Small intestine (tissue), 7 donors: ENCODE results near the gene HSPH1. TPM values are rescaled to one million over a fixed set of nuclear protein-coding genes. Genes with fewer than 3 reads are reported as not detected.

Experiments
- DNase-seq, 2 donors: peaks; one replicate each; pipeline versions ENCODE4 v3.0.0 to v3.0.0-alpha.2; 2013
- FAIRE-seq: peaks from 2 replicates; lab custom pipeline; 2012; peaks lifted over from hg19 to GRCh38; lab: Jason Lieb, UNC
- H3K27ac ChIP-seq, 3 donors: one replicate each; pipeline ENCODE4 v1.5.1; 2013; ENCODE audit warnings: low read length in 2 of 3, mild to moderate bottlenecking in 2 of 3, control low read depth in 1 of 3, inconsistent platforms in 1 of 3, low read depth in 1 of 3, moderate library complexity in 1 of 3
- H3K27me3 ChIP-seq, 3 donors: one replicate each; pipeline ENCODE4 v1.6.1; 2013; ENCODE audit warnings: low read length in 3 of 3, inconsistent platforms in 1 of 3; ENCODE audit not compliant: control insufficient read depth in 3 of 3, insufficient read depth in 3 of 3
- H3K36me3 ChIP-seq, 3 donors: one replicate each; pipeline ENCODE4 v1.6.1; 2013; ENCODE audit warnings: low read length in 3 of 3, inconsistent platforms in 1 of 3, low read depth in 1 of 3, mild to moderate bottlenecking in 1 of 3, moderate library complexity in 1 of 3; ENCODE audit not compliant: control insufficient read depth in 3 of 3, insufficient read depth in 2 of 3
- H3K4me1 ChIP-seq, 3 donors: one replicate each; pipeline ENCODE4 v1.6.1; 2013; ENCODE audit warnings: low read length in 2 of 3, inconsistent platforms in 1 of 3, low read depth in 1 of 3, mild to moderate bottlenecking in 1 of 3, moderate library complexity in 1 of 3; ENCODE audit not compliant: control insufficient read depth in 3 of 3, insufficient read depth in 2 of 3
- H3K4me3 ChIP-seq, 3 donors: one replicate each; pipeline ENCODE4 v1.5.1; 2013; ENCODE audit warnings: low read length in 3 of 3, control low read depth in 1 of 3, inconsistent platforms in 1 of 3, low read depth in 1 of 3, mild to moderate bottlenecking in 1 of 3, moderate library complexity in 1 of 3
- H3K9me3 ChIP-seq, 2 donors: one replicate each; pipeline ENCODE4 v1.6.1; 2013; ENCODE audit warnings: low read depth in 1 of 2, low read length in 1 of 2; ENCODE audit not compliant: control insufficient read depth in 2 of 2, insufficient read depth in 1 of 2
- whole genome bisulfite sequencing, 3 donors: extraction: QIAGEN DNeasy Blood & Tissue Kit; methylation state at CpG; one replicate each; pipeline ENCODE4 v1.1.7; 2013; 5-methylcytosine and 5-hydroxymethylcytosine counted together
- polyA plus RNA-seq, 4 donors: library from polyadenylated mRNA; stranded (reverse) in 3 of 4; unstranded in 1 of 4; fragments of 200-250 nt in 3 of 4; fragments of 120-200 nt in 1 of 4; gene quantifications; one replicate each; pipeline versions ENCODE4 v1.2.1 to v1.2.3, GENCODE V29; 2013
- donor health status: healthy with polysubstance abuse.
- donor health status: control.
- donor health status: control.
- donor health status: Bipolar disorder and iron deficiency.
- donor health status: healthy.

HSPH1 gene
- polyA plus RNA-seq, 4 donors = 8.5 to 61.4 (median 17.3) TPM

DNA sequence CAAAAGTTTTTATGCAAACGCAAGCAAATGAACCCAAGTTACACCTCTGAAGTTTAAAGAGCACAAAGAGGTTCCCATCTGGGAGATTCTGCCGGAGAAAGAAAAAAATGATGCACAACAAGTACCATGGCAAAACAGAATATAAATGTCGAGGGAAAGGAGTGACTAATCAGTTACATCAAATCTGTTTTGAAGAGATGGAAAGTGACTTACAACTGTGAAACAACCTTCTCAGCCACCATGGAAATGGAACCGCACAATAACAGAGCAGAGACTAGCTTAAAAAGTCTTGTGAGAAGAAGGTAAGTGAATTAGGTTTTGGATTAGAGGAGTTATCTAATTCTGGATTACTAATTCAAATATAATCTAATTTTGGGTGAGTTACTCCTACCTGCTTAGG, 2.4 kb downstream of the HSPH1 start:
- DNase-seq (no peak), FAIRE-seq (no peak)
- H3K9me3 ChIP-seq = no peaks in the 10 kb centered on the region
- H3K4me1 ChIP-seq = peaks cover 1 to 5% (median 3%) of the 10 kb centered on the region in 3 donors
- no peak overlapping the region for H3K27ac ChIP-seq
- H3K4me3 ChIP-seq = peak overlapping the region in 1 of 3 donors; percentile 4
- H3K27me3 ChIP-seq = no peaks in the 10 kb centered on the region
- peaks cover 0 to 6% (median 0%) of the 10 kb centered on the region in 3 donors for H3K36me3 ChIP-seq
- 62 to 78% (median 69%) methylated on average over 4 of the region's 4 CpGs for WGBS, 3 donors

DNA sequence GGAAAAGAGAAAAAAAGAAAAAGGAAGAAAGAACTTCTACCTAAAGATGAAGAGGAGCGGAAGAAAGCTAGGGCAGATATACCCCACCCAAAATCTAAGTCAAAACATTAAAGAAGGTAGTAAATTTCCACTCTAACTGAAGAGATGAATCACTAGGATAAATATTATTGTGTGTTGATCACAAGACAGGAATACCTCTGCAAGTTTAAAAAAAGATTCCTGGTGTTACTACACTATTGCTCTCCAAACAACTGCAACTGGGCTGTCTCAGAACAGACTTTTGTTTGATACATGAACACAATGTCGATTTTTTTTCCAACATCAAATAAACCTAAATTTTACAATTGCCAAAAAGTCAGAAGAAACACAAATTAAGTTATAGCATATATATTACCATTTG, 6.8 kb downstream of the HSPH1 start:
- Histone ChIP-seq H3K4me3 (no peak overlapping the region), H3K27me3 (no peaks in the 10 kb centered on the region), H3K36me3 (peaks cover 8 to 18% (median 14%) of the 10 kb centered on the region in 3 donors), H3K9me3 (no peaks in the 10 kb centered on the region), H3K27ac (no peak overlapping the region), H3K4me1 (peaks cover under 1 to 5% (median 3%) of the 10 kb centered on the region in 3 donors)
- WGBS, 3 donors = 92 to 98% (median 95%) methylated on average over 2 of the region's 2 CpGs
- FAIRE-seq (no peak), DNase-seq (no peak)

DNA sequence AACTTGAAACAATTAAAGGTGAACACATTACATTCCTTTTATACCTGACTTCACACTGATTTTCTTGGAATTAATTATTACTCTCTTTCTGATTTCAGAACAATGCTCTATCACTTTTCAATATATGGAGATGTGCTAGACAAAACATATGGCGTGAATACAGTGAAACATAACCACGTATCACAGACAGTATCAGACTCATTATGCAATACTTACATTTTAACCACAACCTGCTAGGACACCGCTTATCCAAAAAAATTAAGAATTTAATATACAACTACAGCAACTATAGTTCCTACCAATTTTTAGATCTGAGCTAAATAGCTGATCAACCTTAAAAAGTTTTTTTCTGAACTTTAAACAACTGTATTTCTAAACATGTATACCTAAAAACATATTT, 9.9 kb downstream of the HSPH1 start:
- FAIRE-seq (no peak), DNase-seq (no peak)
- no peak overlapping the region for H3K4me3 ChIP-seq
- H3K9me3 ChIP-seq = no peaks in the 10 kb centered on the region
- peaks cover 4 to 20% (median 19%) of the 10 kb centered on the region in 3 donors for H3K36me3 ChIP-seq
- no peaks in the 10 kb centered on the region for H3K27me3 ChIP-seq
- H3K27ac ChIP-seq = no peak overlapping the region
- H3K4me1 ChIP-seq = no peaks in the 10 kb centered on the region
- 91 to 99% (median 93%) methylated on average over 3 of the region's 3 CpGs for WGBS, 3 donors

DNA sequence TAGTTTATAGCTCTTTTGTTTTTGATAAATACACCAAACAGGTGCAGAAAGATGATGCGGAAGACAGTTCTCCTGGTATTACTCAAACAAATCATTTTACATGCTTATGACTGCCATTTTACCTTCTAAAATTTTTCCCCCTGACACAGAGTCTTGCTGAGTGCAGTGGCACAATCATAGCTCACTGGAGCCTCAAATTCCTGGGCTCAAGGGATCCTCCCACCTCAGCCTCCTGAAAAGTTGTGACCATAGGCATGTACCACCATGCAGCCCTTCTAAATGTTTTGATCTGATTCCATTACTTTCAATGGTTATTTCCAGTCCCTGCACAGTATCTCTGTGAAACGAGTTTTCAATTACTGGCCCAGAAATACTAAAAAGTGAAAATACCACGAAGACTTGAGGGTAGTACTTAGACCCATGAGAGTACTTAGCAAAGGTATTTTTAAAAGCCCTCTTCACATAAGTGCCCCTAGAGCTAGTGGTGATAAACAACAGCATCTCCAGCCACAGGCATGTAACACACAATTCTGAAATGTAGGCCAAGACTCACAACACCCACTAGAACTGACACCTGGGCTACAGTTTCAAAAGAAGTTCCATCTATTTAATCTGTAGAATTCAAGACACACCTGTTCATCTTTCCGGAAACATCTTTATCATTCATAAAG, 11.3 kb downstream of the HSPH1 start:
- no peak overlapping the region for H3K4me3 ChIP-seq
- no peaks in the 10 kb centered on the region for H3K9me3 ChIP-seq
- H3K27ac ChIP-seq = no peak overlapping the region
- peaks cover 6 to 24% (median 24%) of the 10 kb centered on the region in 3 donors for H3K36me3 ChIP-seq
- 91 to 97% (median 94%) methylated on average over 4 of the region's 4 CpGs for WGBS, 3 donors
- no peak for DNase-seq
- FAIRE-seq = no peak
- H3K4me1 ChIP-seq = no peaks in the 10 kb centered on the region
- H3K27me3 ChIP-seq = no peaks in the 10 kb centered on the region

DNA sequence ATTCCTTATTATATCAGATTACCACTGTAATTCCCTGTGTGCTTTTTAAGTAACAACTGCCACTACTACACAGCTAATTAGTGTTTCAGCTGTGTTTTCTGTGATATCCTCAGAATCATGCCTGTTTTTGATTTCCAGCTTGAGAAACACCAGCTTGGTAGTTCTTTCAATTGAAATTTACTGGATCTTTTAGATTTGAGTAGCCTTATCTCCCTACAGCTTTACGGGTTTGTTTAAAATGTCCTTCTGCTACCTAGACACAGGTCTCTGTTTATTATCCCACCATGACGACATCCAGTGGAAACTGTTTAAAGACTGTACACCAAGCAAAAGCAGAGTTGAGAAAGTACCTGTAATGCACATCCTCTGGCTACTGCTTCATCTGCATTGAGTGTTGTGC, 12.1 kb downstream of the HSPH1 start:
- no peaks in the 10 kb centered on the region for H3K27me3 ChIP-seq
- no peak overlapping the region for H3K27ac ChIP-seq
- peaks cover 6 to 26% (median 24%) of the 10 kb centered on the region in 3 donors for H3K36me3 ChIP-seq
- no peak overlapping the region for H3K4me3 ChIP-seq
- 86 to 92% (median 87%) methylated on average over 2 of the region's 2 CpGs for WGBS, 3 donors
- FAIRE-seq (no peak), DNase-seq (no peak)
- H3K4me1 ChIP-seq = no peaks in the 10 kb centered on the region
- no peaks in the 10 kb centered on the region for H3K9me3 ChIP-seq

DNA sequence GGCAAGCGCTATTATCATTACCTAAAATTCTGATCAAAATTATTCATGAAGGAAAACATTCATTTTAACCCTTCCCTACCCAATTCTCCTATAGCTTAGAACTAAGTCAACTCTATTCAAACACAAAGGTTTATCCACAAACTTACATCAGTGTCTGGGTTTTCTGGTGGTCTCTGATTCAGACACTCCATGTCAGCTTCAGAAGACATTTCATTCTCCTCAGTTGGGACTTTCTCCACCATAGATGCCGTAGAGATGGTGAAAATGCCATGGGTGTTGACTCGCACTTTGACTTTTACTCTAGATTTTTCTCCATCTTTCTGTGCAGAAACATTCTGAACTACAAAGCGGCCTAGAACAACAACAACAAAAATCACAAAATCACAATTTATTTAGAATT, 16.3 kb downstream of the HSPH1 start:
- WGBS, 3 donors = 95 to 99% (median 97%) methylated on average over 4 of the region's 4 CpGs
- no peak overlapping the region for H3K4me3 ChIP-seq
- FAIRE-seq (no peak), DNase-seq (no peak)
- H3K4me1 ChIP-seq = no peaks in the 10 kb centered on the region
- H3K36me3 ChIP-seq = peaks cover 6 to 22% (median 19%) of the 10 kb centered on the region in 3 donors
- H3K27me3 ChIP-seq = no peaks in the 10 kb centered on the region
- no peak overlapping the region for H3K27ac ChIP-seq
- no peaks in the 10 kb centered on the region for H3K9me3 ChIP-seq

DNA sequence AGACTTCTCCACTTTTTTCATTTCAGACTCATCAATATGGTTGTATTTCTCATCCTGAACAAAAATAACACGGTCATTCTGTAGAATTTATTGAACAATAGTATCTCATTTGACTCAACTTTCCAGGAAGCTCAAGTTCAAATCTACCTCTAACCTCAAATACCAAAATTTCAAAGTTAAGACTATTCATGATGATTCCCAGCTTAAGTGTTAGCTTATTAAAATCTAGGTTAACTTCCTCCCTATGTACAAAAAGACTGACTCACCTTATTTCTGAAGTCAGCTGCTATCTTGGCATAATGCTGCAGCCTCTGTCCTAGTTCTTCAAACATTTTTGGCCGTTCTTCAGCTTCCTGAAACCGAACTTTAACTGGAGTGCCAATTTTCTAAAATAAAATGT, 23.2 kb downstream of the HSPH1 start:
- no peak overlapping the region for H3K27ac ChIP-seq
- 89 to 95% (median 93%) methylated on average over 3 of the region's 3 CpGs for WGBS, 3 donors
- no peak overlapping the region for H3K4me3 ChIP-seq
- H3K4me1 ChIP-seq = no peaks in the 10 kb centered on the region
- no peaks in the 10 kb centered on the region for H3K27me3 ChIP-seq
- no peaks in the 10 kb centered on the region for H3K9me3 ChIP-seq
- no peak for DNase-seq
- no peak for FAIRE-seq
- peaks cover 0 to 19% (median 12%) of the 10 kb centered on the region in 3 donors for H3K36me3 ChIP-seq

DNA sequence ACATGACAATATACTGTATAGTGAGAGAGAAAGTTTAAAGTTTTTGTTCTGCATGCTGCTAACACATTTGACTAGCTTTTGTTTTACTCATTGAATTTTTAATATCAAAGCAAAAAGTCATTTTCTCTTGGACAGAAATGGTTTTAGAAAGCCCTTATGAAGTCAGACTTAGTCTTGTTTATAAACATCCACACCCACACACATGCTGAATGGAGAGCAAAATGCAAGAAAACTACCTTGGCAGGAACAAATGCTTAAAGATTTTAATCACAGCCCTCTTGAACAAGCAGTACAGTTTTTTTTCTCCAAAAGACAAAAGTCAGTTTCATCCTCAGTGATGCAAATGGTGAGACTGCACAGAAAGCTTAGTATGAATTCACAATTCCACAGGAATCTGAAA, 25.0 kb downstream of the HSPH1 start:
- Histone ChIP-seq H3K4me3 (no peak overlapping the region), H3K27me3 (no peaks in the 10 kb centered on the region), H3K27ac (no peak overlapping the region), H3K9me3 (no peaks in the 10 kb centered on the region), H3K4me1 (no peaks in the 10 kb centered on the region), H3K36me3 (peaks cover 2 to 13% (median 7%) of the 10 kb centered on the region in 3 donors)
- DNase-seq (no peak), FAIRE-seq (no peak)
